ENCODE results near the gene UBL4A. TPM values are rescaled to one million over a fixed set of nuclear protein-coding genes. Genes with fewer than 3 reads are reported as not detected.

Gene UBL4A
- total RNA-seq, 1 donor from 2014 or later = 38.2 TPM

- no peak for DNase-seq (ENCODE audit: low spot score)
Measured at GRCh38 chrX:154463611-154464220, 22.7 kb downstream of the UBL4A start.

GRCh38 chrX:154462396-154462795 lies 24.0 kb downstream of the UBL4A start:
- no peak for DNase-seq (ENCODE audit: low spot score)

- no peak for DNase-seq (ENCODE audit: low spot score)
Measured at GRCh38 chrX:154460326-154460725, 26.1 kb downstream of the UBL4A start.

- no peak for DNase-seq (ENCODE audit: low spot score)
Measured at GRCh38 chrX:154459832-154460231, 26.6 kb downstream of the UBL4A start.

GRCh38 chrX:154458954-154459778 lies 27.2 kb downstream of the UBL4A start:
- no peak for DNase-seq (ENCODE audit: low spot score)

GRCh38 chrX:154458116-154458953 lies 28.1 kb downstream of the UBL4A start, which contains the start of gene PLXNA3:
Gene PLXNA3, plus strand, starts transcription at chrX:154458281. Its CDS starts 1,903 bp downstream, at chrX:154460184.
- DNase-seq (ENCODE audit: low spot score) = no peak

GRCh38 chrX:154457491-154458115 lies 28.8 kb downstream of the UBL4A start:
- DNase-seq (ENCODE audit: low spot score) = no peak

- DNase-seq (ENCODE audit: low spot score) = no peak
Measured at GRCh38 chrX:154452823-154453222, 33.6 kb downstream of the UBL4A start.

DNA sequence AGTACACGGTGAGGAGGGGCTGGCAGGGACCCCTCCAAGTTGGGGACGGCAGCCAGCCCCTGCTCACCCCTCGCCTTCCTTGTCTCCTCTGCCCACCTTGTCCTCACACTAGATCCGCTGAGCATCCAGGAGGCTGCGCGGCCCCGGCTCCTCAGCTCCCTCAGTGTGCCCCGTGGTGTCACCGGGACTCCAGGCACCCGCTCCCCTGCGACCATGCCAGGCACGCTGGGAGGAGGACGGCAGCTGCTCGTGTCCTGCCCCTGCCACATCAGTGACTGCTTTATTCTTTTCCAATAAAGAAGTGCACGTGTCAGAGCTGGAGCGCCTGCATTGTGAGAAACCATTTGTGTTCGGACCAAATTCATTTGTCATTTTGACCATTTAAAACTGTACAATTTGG lies 36.1 kb downstream of the UBL4A start:
- DNase-seq (ENCODE audit: low spot score) = no peak

- no peak for DNase-seq (ENCODE audit: low spot score)
Measured at GRCh38 chrX:154449618-154450017, 36.8 kb downstream of the UBL4A start.

DNA sequence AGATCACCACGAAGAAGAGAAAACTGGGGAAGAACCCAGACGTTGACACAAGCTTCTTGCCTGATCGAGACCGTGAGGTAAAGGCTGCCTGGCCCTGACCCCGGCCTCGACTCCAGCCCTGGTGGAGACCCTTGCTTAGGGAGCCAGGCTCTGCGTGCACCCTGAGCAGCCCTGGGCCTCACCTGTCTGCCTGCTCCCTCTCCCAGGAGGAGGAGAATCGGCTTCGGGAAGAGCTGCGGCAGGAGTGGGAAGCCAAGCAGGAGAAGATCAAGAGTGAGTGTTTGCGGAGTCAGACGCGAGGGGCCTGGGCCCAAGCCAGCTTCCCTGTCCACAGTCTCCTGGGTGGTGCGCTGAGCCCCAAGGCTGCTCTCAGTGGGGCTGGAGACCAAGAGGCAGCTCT lies 37.9 kb downstream of the UBL4A start:
- no peak for DNase-seq (ENCODE audit: low spot score)

DNA sequence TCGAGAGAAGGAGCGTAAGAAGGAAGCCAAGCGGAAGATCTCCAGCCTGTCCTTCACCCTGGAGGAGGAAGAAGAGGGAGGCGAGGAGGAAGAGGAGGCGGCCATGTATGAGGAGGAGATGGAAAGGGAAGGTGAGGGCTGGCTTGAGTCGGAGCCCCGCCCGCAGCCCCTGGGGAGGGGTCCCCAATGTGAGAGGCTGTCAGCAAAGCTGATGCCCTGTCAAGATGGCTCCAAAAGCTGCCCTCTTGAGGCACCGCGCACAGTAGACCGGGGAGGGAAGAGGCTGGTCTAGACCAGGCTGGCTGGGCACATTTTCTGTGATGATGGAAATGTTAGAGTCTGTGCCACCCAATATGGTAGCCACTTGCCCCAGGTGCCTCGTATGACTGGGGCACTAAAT lies 40.0 kb downstream of the UBL4A start:
- DNase-seq (ENCODE audit: low spot score) = no peak

DNA sequence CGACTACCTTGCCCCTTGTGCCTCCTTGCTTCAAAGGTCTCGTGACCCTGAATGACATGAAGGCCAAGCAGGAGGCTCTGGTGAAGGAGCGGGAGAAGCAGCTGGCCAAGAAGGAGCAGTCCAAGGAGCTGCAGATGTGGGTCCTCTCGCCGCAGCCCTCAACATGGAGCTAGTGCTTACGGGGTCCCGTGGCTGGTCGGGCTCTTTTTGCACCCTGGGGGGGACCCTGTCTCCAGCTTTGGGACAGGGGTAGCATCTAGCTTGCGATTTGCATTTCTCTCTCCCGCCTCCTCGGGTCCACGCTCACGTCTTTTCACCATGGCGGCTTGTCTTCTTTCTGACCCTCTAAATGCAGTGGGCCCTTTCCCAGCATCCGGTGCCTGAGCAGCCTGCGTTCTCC lies 40.6 kb downstream of the UBL4A start:
- DNase-seq (ENCODE audit: low spot score) = no peak

GRCh38 chrX:154444755-154445246 lies 41.6 kb downstream of the UBL4A start:
- no peak for DNase-seq (ENCODE audit: low spot score)

DNA sequence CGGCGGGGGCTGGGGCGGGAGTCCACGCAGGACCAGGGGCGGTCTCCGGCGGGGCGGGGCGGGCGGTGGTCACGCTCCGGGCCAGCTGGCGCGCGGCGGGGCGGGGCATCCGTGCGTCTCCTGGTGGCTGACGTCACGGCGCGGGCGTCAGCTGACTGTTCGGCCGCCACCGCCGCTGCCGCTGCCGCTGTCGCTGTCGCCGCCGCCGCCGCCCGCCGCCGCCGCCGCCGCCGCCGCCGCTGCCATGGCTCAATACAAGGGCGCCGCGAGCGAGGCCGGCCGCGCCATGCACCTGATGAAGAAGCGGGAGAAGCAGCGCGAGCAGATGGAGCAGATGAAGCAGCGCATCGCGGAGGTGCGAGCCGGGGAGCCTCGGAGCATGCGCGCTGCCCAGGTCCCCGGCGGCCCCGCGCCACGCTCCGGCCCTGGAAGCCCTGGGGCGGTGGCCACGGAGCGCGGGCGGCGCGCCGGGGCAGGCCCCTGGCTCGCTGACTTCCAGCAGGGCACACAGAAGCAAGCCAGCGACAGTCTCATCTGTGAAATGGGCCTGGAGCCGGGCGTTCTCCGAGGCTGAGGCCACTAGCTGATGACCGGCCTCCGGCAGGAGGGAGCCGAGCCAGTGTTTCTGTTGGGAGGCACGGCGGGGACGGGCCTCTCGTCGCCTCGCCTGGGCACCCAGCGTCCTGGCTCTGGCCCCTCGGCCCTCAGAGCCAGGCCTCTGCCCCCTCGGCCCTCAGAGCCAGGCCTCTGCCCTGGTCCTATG lies 42.2 kb downstream of the UBL4A start, which contains the start of gene FAM50A:
Gene FAM50A (plus strand): TSS at position 150 of the 763 bp plus-strand sequence. CDS start 95 bp downstream, at position 245.
- peak; percentile 75 for DNase-seq (ENCODE audit: low spot score)

DNA sequence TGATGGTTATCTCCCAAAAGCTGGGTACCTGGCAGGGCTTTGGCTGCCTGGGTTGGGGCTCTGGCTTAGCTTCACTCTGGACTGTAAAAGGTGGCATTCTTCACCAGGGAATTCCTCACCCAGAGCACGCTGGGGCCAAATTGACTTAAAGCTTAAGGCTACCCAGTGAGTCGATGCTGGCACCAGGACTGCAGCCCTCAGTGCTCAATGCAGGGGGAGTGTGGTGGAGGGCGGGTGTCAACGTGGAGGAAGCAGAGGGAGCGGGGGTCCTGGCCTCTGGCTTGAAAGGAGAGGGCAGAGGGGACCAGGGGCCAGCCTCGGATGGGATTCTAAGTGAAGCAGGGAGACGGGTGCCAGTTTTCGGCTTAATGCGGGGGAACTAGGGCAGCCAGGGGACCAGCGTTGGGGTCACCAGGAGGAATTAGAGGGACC lies 42.9 kb downstream of the UBL4A start:
- DNase-seq (ENCODE audit: low spot score) = no peak

DNA sequence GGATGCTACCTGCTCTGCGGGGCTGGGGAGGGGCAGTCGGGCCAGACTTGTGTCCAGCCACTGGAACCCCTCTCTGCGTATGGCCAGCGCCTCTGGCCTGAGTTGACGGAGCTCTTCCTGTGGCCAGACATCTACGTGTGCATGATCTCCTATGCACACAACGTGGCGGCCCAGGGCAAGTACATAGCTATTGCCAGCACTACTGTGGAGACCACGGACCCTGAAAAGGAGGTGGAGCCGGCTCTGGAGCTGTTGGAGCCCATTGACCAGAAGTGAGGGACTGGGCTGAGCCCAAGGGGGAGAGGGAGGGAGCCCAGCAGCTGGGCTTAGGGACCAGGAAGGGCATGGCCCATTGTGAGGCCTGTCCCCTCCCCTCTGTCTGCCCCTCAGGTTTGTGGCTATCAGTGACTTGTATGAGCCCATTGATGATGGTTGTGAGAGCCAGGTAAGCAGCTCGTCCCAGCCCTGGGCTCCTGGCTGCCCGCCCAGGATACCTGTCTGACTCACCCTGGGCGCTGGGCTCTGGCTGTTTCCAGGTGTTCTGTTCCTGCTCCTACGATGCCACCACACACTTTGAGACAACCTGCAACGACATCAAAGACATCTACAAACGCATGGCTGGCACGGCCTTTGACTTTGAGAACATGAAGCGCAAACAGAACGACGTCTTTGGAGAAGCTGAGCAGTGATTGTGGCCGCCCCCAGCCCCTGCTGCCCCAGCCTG lies 44.3 kb downstream of the UBL4A start:
- peak; percentile 43 for DNase-seq (ENCODE audit: low spot score)

DNA sequence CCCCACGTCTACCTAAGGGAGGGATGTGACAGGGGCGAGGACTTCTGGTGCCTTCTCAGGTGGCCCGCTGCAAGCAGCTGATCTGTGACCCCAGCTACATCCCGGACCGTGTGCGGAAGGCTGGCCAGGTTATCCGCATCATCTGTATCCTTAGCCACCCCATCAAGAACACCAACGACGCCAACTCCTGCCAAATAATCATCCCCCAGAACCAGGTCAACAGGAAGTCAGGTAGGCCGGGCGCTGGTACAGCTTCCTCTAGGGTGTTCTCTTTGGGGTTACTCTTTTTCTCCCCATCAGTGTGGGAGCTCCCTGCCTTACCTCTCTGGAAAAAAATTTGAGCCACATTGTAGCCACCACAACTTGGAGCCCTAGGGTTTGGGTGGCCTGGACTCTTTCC lies 44.9 kb downstream of the UBL4A start:
- no peak for DNase-seq (ENCODE audit: low spot score)

DNA sequence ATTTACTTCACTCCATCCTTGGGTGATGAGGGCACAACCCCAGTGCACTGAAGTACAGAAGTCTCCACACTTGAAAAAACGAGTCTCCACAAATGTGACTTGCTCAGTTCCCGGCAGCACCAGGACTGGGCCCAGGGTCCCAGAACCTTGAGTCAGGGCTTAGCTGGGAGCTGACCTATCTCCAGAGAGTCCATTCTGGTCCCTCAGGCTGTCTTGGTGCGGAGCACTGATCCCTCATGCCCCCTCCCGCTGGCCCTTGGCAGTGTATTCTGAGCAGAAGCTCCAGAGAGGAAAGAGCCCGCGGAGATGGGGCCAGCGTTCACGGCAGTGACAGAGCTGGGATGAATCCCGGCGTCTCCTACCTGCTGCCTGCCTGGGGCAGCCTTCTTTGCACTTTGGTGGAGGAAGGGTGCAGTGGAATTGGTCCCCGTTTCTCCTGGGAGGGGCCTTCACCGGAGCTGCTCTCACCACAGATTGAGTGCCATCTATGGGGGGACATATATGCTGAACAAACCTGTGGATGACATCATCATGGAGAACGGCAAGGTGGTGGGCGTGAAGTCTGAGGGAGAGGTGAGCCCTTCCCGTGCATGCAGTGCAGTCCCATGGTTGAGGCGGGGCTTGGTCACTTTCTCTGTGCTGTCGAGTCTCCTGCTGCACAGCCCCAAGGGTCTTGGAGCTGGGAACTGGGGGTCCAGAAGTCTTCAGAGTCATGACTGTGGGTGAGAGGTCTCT lies 45.6 kb downstream of the UBL4A start:
- no peak for DNase-seq (ENCODE audit: low spot score)

All from mucosa of gallbladder (tissue), 1 donor.